Muscle layer of colon (tissue), 2 donors: ENCODE data around the gene USP3.
A peak's percentile ranks its signal among the peaks of the same experiment; 100 is the strongest.

Source experiments
- H3K27ac ChIP-seq: one replicate; pipeline ENCODE4 v1.7.0; 2013; ENCODE audit warnings: low read depth, mild to moderate bottlenecking, low read length, moderate library complexity
- H3K27me3 ChIP-seq, 2 donors: one replicate each; pipeline ENCODE4 v1.7.0; 2013; ENCODE audit warnings: low read length in 2 of 2, mild to moderate bottlenecking in 2 of 2; ENCODE audit not compliant: insufficient read depth in 2 of 2, control insufficient read depth in 1 of 2
- H3K36me3 ChIP-seq: one replicate; pipeline ENCODE4 v1.7.0; 2013; ENCODE audit warnings: mild to moderate bottlenecking, low read length; ENCODE audit not compliant: insufficient read depth
- H3K4me1 ChIP-seq: one replicate; pipeline ENCODE4 v1.7.0; 2013; ENCODE audit warnings: mild to moderate bottlenecking, low read length; ENCODE audit not compliant: insufficient read depth
- H3K4me3 ChIP-seq, 2 donors: one replicate each; pipeline ENCODE4 v1.7.0; 2013; ENCODE audit warnings: low read length in 2 of 2, low read depth in 1 of 2, mild to moderate bottlenecking in 1 of 2, moderate library complexity in 1 of 2
- H3K9ac ChIP-seq: one replicate; pipeline ENCODE4 v1.7.0; 2013; ENCODE audit warnings: low read length
- H3K9me3 ChIP-seq: one replicate; pipeline ENCODE4 v1.7.0; 2013; ENCODE audit warnings: mild to moderate bottlenecking, low read length
- donor health status: abdominal sarcoma.
- donor health status: Adenocarcinoma of cecum.

USP3 gene

DNA sequence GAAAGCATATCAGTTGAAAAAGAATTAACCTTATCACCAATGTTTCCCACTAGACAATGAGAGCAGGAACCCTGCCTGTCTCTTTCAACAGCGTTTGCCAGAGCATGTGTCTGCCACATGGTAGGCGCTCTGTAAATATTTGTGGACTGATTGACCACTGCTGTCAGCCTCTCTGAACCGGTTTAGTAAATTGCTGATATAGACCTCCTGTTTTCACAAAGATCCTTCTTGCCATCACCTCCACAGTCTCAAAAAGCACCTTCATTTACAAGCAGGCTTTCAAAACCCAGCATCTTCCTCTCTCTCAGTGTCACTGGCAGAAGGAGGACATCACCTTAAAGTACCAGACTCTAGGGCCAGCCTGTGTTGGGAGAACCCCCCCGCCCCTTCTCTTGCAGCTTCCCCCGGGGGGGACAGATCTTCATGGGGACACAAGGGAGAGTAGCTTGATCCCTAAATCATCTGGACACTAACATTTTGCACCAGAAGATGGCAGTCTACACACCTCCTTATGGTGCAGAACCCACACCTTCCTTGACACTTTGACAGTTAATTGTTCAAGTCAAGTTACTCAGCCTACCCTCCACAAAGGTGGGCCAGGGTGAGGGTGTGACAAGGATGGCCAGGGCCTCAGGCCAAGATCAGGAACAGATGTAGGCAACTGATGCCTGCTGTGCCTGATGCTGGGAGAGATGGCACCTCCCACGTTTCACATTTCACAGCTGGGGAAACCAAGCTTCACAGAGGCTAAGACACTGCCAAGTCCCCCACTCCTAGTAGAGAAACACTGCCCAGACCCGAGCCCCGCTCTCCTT lies 37.8 kb upstream of the USP3 start:
- no peak overlapping the region for H3K9ac ChIP-seq
- peak overlapping the region in 1 of 2 donors; percentile 29 for H3K4me3 ChIP-seq
- H3K36me3 ChIP-seq = no peaks in the 10 kb centered on the region
- H3K4me1 ChIP-seq = peaks cover 36% of the 10 kb centered on the region
- no peaks in the 10 kb centered on the region for H3K9me3 ChIP-seq
- no peaks in the 10 kb centered on the region for H3K27me3 ChIP-seq
- no peak overlapping the region for H3K27ac ChIP-seq

GRCh38 chr15:63469190-63469589 lies 35.2 kb upstream of the USP3 start:
- Histone ChIP-seq H3K4me1 (peaks cover 31% of the 10 kb centered on the region), H3K4me3 (no peak overlapping the region), H3K9me3 (no peaks in the 10 kb centered on the region), H3K27ac (no peak overlapping the region), H3K27me3 (no peaks in the 10 kb centered on the region), H3K36me3 (no peaks in the 10 kb centered on the region), H3K9ac (no peak overlapping the region)

DNA sequence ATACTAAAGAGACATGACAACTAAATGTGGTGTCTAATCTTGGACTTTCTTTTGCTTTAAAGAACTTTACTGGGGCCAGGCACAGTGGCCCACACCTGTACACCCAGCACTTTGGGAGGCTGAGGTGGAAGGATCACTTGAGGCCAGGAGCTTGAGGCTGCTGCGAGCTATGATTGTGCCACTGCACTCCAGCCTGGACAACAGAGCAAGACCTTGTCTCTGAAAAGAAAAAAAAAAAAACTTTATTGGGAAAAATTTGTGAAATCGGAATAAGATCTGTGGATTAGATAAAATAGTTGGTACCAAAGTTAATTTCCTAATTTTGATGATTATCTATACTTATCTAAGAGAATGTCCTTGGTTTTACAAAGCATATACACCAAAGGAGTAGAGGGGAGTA lies 34.4 kb upstream of the USP3 start:
- H3K9ac ChIP-seq = no peak overlapping the region
- no peaks in the 10 kb centered on the region for H3K9me3 ChIP-seq
- H3K4me1 ChIP-seq = peaks cover 33% of the 10 kb centered on the region
- no peaks in the 10 kb centered on the region for H3K36me3 ChIP-seq
- H3K27ac ChIP-seq = no peak overlapping the region
- no peak overlapping the region for H3K4me3 ChIP-seq
- H3K27me3 ChIP-seq = no peaks in the 10 kb centered on the region

- no peaks in the 10 kb centered on the region for H3K9me3 ChIP-seq
- no peaks in the 10 kb centered on the region for H3K27me3 ChIP-seq
- peaks cover 26% of the 10 kb centered on the region for H3K4me1 ChIP-seq
- no peak overlapping the region for H3K9ac ChIP-seq
- H3K4me3 ChIP-seq = no peak overlapping the region
- no peak overlapping the region for H3K27ac ChIP-seq
- H3K36me3 ChIP-seq = no peaks in the 10 kb centered on the region
These were observed 31.2 kb upstream of the USP3 start for GRCh38 chr15:63473007-63473748.

DNA sequence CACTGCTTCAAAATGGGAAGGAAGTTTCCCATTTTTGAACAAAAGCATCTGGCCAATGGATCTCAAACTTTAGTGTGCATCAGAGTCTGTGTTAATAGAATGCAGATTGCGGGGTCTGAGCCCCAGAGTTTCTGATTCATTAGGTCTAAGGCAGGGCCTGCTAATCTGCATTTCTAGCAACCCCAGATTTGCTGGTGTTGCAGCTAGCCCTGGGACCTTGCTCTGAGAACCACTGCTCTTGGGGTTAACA lies 30.7 kb upstream of the USP3 start:
- H3K4me3 ChIP-seq = no peak overlapping the region
- H3K36me3 ChIP-seq = no peaks in the 10 kb centered on the region
- no peak overlapping the region for H3K9ac ChIP-seq
- H3K27ac ChIP-seq = peak overlapping the region; percentile 12
- H3K27me3 ChIP-seq = no peaks in the 10 kb centered on the region
- H3K4me1 ChIP-seq = peaks cover 26% of the 10 kb centered on the region
- no peaks in the 10 kb centered on the region for H3K9me3 ChIP-seq

DNA sequence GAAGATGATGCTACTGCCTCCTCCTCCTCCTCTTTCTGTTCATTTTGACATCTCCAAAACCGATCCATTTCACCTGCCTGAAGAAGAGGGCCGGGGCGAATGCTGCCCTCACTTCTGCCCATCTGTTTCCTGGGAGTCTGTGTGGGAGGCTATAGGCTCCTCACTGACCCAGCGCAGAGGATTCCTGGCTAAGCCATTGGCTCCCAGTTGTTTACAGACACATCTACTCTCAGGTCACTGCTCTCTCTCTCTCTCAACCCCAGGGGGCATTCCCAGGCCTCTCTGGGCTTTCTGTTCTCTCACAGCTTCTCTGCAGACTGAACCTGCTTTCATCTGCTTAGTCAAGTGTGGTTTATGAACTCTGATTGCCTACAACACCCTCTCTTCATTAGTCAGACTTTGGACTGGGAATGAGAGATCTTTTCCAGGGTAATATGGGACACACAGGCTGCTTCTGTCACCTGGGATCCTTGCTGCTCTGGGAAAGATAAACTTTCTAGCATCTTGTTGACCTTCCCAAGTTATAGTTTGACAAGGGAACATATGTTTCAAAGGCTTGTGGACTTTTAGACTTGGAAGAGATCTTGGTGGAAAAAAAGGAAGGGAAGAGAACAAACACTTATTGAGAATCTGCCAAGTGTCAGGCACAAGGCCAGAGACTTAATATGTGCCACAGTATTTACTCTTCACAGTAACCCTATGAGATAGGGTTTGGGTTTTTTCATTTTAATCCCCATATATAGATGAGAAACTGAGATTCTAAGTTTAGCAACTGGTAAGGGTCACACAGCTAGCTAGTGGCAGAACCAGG lies 30.2 kb upstream of the USP3 start:
- H3K27ac ChIP-seq = peak overlapping the region; percentile 12

GRCh38 chr15:63474810-63475316 lies 29.5 kb upstream of the USP3 start:
- Histone ChIP-seq H3K4me3 (no peak overlapping the region), H3K4me1 (peaks cover 26% of the 10 kb centered on the region), H3K27me3 (no peaks in the 10 kb centered on the region), H3K9me3 (no peaks in the 10 kb centered on the region), H3K9ac (no peak overlapping the region), H3K27ac (no peak overlapping the region), H3K36me3 (no peaks in the 10 kb centered on the region)

More for the DNA sequence above, 30.2 kb upstream of the USP3 start:
- no peak overlapping the region for H3K9ac ChIP-seq
- H3K4me3 ChIP-seq = no peak overlapping the region
- H3K4me1 ChIP-seq = peaks cover 26% of the 10 kb centered on the region
- no peaks in the 10 kb centered on the region for H3K27me3 ChIP-seq
- no peaks in the 10 kb centered on the region for H3K36me3 ChIP-seq
- H3K9me3 ChIP-seq = no peaks in the 10 kb centered on the region

GRCh38 chr15:63475707-63476106 lies 28.7 kb upstream of the USP3 start:
- Histone ChIP-seq H3K27ac (no peak overlapping the region), H3K9ac (no peak overlapping the region)

DNA sequence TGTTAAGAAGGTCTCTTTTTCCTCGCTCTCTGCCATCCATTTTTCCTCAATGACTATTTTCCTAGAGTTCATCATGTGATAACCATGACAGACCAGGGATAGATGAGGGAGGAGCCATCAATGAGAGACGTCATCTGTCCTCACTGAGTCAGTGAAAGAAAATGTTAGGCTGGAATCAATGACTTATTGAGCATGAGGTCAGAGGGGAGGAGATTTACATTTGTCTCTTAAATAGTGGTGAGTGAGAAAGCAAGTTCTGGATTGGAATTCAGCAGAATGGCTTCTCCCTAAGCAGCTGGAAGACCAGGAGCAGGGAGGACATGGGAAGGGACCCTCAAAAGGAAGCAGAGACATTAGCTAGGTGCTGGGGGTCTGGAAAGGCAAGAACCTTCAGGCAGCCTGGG lies 28.2 kb upstream of the USP3 start:
- Histone ChIP-seq H3K4me3 (no peak overlapping the region), H3K9ac (no peak overlapping the region), H3K27ac (no peak overlapping the region), H3K4me1 (peaks cover 26% of the 10 kb centered on the region), H3K27me3 (no peaks in the 10 kb centered on the region), H3K9me3 (no peaks in the 10 kb centered on the region), H3K36me3 (no peaks in the 10 kb centered on the region)

More at GRCh38 chr15:63475707-63476106, 28.7 kb upstream of the USP3 start:
- H3K36me3 ChIP-seq = no peaks in the 10 kb centered on the region
- H3K4me1 ChIP-seq = peaks cover 26% of the 10 kb centered on the region
- no peak overlapping the region for H3K4me3 ChIP-seq
- no peaks in the 10 kb centered on the region for H3K9me3 ChIP-seq
- no peaks in the 10 kb centered on the region for H3K27me3 ChIP-seq

DNA sequence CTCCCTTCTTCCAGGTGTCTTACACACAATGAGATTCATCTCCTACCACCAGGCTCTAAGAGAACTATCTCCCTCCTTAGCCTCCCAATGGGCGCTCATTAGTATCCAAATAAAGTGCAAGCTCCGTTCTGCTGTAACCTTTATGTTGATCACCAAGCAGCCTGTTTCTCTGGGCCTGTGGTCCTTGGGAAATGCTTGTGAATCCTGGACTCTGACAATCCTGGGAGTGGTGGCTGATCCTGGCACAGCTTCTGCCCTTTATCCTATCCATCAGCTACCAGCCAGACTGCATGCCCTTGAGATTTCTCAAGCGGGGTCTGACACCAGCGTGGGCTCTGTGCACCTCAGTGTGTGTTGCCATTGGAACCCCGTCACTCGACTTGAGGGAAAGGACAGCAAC lies 26.1 kb upstream of the USP3 start:
- H3K27me3 ChIP-seq = no peaks in the 10 kb centered on the region

GRCh38 chr15:63480441-63480821 lies 24.0 kb upstream of the USP3 start:
- no peak overlapping the region for H3K9ac ChIP-seq
- no peaks in the 10 kb centered on the region for H3K36me3 ChIP-seq
- peaks cover 6% of the 10 kb centered on the region for H3K4me1 ChIP-seq
- no peaks in the 10 kb centered on the region for H3K27me3 ChIP-seq
- H3K9me3 ChIP-seq = no peaks in the 10 kb centered on the region
- no peak overlapping the region for H3K27ac ChIP-seq
- no peak overlapping the region for H3K4me3 ChIP-seq

More for the DNA sequence above, 26.1 kb upstream of the USP3 start:
- Histone ChIP-seq H3K4me1 (peaks cover 24% of the 10 kb centered on the region), H3K36me3 (no peaks in the 10 kb centered on the region), H3K27ac (no peak overlapping the region), H3K9ac (no peak overlapping the region), H3K9me3 (no peaks in the 10 kb centered on the region), H3K4me3 (no peak overlapping the region)
